Sciatic nerve (tissue), 2 donors: Measurements from ENCODE around the gene IQSEC1. TPM values are rescaled to one million over a fixed set of nuclear protein-coding genes. Genes with fewer than 3 reads are reported as not detected.

Source experiments
- ATAC-seq: fragments of 200-7000 bp; cut with Tn5 transposase; one replicate; pipeline ENCODE4 v1.9.1; 2020; ENCODE audit warnings: mild to moderate bottlenecking, moderate library complexity
- DNase-seq: peaks from one replicate; pipeline ENCODE4 v3.0.0-alpha.2; 2020; ENCODE audit warnings: low spot score
- intact Hi-C: fragments of 100-400 bp; cut with DNase I; formaldehyde crosslinking; loops from one replicate; pipeline ENCODE4 v1.14.2; 2022
- total RNA-seq: library from RNA; stranded (reverse); fragmentation: NEBNext Ultra II Directional; extraction: Animal tissue kit (Norgen Biotek cat#: 25700); gene quantifications from one replicate; pipeline ENCODE4 v1.2.1, GENCODE V29; 2021
- donor health status: DM: no; HTN: no; CAD: no.
- donor health status: DM: no; HTN: no; CAD: no.

IQSEC1 gene
- total RNA-seq, 1 donor from 2014 or later = 77.5 TPM

GRCh38 chr3:13074006-13074375, 762 bp upstream of the IQSEC1 start:
- DNase-seq (no peak), ATAC-seq (no peak)
- intact Hi-C loops = no loop called here

DNA sequence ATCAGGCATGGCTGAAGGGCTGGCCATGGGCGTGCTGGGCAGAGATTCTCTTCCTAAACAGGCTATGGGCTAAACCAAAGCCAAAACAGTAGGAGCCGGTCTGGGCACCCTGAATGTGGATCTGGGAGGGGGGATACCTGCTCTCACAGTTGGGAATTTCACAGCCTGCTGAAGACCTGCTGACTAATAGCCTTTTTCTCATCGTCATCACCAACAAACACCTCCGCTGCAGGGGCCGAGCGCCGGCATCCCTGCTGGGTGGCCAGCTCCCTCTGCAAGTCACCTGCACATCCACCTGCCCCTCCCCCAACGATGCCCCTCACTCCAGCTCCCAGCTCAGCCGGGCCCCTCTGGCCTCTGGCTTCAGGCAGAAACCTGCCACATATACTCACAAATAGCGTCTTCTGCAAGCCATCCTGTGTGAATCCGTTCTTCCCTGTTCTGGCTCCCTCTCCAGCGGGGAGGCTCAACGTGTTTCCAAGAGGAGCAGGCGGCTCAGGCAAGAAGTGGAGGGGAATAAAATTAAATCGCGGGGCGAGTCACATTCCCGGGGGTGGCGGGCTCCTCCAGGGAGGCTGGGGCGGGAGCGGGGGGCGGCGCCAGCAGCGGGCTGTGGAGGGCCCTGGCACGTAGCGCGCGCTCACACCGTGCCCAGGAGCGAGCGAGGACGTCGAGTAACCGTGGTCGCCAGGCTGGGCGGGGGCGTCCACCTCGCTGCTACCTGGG, 466 bp downstream of the IQSEC1 start:
- intact Hi-C loops = no loop called here
- DNase-seq (no peak), ATAC-seq (no peak)

DNA sequence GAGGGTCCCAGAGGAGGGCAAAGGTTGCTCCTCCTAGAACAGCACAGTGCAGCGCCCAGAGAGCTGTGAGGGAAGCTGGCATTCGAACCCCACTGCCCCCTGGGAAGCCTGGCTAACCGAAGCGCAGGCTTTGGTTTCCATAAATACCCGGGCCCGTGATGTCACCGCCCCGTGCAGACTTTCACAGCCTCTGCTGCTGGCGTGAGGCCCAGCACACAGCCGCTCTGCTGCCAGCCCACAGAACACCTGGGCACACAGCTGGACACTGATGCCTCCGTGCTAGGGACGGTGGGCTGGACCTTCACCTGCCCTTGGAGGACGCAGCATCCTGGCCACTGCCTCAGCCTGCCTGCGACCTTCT, 1.0 kb downstream of the IQSEC1 start:
- no peak for DNase-seq
- intact Hi-C loops = no loop called here
- ATAC-seq = no peak

DNA sequence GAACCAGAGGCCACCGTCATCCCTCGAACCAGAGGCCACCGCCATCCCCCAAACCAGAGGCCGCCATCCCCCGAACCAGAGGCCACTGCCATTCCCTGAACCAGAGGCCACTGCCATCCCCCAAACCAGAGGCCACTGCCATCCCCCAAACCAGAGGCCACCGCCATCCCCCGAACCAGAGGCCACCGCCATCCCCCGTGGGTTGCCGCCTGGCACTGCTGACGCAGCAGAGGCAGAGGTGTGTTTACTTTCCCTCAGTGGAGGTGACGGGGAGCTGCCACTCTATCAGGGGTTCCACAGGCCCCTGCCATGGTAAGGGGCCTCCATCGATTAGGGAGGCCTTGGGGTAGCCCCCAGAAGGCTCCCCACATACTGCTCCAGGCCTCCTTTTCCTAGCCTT, 1.5 kb downstream of the IQSEC1 start:
- intact Hi-C loops = no loop called here
- ATAC-seq = no peak
- DNase-seq = no peak

DNA sequence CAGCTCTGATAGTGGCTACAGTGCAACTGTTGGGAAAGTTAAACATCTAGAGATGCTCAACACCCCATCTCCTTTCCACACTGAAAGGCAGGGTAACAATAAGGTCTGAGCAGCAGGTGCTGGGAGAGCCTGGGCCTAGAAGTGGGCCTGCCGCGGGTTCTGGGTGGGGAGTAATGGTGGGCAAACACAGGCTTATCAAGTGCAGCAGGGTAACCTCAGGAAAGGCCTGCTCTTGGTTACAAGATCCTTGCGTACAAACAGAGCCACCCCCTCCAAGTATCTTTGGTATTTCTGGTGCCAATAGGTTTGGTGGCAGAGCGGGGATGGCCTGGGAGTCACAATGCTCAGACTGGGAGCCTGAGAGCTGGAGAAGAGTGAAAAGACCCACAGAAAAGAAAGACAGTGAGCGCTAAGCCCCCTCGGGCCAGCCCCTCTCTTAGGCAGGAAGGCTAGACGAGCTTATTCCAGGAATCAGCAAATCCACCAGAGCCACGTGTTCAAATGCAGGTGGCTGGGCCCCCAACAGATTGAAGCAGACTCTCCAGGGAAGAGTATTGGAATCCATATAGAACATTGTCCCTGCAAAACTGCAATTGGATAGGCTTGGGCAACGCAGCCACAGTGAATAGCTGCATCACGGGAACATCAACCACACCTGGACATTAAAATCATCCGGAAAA, 2.7 kb downstream of the IQSEC1 start:
- DNase-seq (no peak), ATAC-seq (no peak)
- intact Hi-C loops = no loop called here

DNA sequence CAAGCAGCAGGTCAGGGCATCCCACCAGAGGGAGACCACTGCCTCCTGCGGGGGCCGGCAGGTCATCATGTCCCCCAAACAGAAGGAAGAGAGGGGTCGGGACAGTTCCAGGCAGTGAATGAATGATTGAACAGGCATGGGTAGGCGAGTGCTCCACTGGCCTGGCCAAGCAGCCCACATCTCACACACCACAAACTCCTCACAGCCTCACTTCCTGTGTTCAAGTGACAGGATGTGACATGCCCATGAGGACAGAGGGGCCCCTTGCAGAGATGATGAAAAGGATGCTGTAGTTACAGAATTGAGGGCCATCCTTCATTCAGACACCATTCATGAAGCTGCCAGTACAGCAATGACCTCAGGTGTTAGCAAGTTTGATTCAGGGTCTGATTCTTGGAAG, 3.7 kb downstream of the IQSEC1 start:
- ATAC-seq = no peak
- DNase-seq = no peak
- intact Hi-C loops = no loop called here

GRCh38 chr3:13068269-13069010, 4.8 kb downstream of the IQSEC1 start:
- no peak for ATAC-seq
- no peak for DNase-seq
- intact Hi-C loops = no loop called here

GRCh38 chr3:13067778-13068177, 5.5 kb downstream of the IQSEC1 start:
- intact Hi-C loops = no loop called here
- ATAC-seq (no peak), DNase-seq (no peak)

DNA sequence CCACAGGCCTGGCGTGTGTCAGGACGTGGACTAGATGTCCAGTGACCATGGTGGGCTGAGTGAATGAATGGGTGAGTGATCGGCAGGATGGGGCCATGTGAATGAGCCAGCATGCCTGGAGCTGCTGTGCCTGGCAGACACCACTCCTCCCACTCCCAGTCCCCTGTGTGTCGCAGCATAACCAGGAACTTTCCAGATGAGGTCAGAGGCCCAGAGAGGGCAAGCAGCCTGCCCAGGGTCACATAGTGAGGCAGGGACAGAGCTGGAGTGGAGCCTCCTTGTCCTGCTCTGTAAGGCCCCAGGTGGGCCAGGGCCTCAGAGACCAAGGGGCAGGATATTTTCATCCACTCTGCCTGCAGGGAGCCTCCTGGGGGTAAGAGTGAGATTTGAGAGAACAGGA, 6.4 kb downstream of the IQSEC1 start:
- DNase-seq = no peak
- intact Hi-C loops = no loop called here
- ATAC-seq = no peak

GRCh38 chr3:13066236-13066635, 7.0 kb downstream of the IQSEC1 start:
- intact Hi-C loops = no loop called here
- no peak for DNase-seq
- ATAC-seq = no peak

DNA sequence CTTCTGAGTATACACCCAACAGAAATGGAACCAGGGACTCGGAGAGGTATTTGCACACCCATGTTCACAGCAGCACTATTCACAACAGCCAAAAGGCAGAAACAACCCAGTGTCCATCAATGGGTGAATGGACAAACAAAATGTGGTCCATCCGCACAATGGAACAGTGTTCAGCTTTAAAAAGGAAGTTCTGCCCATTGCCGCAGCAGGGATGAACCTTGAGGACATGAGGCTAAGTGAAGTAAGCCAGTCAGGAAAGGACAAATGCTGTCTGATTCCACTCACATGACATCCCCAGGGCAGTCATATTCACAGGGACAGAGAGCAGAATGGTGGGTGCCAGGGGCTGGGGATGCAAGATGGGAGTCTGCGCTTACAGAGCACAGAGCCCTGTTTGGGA, 7.5 kb downstream of the IQSEC1 start:
- ATAC-seq (no peak), DNase-seq (no peak)
- intact Hi-C loops = no loop called here

GRCh38 chr3:13064964-13065363, 8.3 kb downstream of the IQSEC1 start:
- no peak for DNase-seq
- intact Hi-C loops = no loop called here
- ATAC-seq = no peak

DNA sequence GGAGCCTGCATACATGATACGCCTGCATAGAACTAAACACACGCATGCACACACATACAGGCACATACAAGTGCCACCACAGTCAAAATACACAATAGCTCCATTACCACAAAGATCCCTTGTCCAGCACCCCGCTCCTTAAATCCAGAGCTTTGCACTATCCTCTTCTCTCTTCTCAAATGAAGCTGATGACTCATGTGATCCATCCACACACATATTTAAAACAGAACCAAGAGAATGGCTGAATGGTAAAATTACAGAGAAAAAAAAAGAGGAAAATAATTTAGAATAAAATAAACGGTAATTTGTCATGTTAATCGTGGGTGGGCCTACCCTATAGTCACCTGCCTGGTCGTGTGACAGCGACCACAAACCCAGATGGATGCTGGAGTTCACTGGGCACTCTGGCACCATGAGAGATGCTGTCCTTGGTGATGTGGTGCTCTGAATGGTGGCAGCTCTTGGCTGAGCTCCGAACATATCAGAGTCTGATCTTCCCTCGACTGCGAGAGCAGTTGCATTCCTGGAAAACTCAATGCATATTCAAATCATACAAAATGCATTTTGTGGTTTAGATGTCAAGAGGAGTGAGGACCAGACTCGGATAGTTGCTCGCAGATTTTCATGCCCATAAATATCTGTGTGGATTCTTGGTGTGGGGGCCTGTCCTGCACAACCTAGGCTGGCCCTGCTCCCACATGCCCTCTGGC, 8.9 kb downstream of the IQSEC1 start:
- ATAC-seq (no peak), DNase-seq (no peak)
- intact Hi-C loops = no loop called here

DNA sequence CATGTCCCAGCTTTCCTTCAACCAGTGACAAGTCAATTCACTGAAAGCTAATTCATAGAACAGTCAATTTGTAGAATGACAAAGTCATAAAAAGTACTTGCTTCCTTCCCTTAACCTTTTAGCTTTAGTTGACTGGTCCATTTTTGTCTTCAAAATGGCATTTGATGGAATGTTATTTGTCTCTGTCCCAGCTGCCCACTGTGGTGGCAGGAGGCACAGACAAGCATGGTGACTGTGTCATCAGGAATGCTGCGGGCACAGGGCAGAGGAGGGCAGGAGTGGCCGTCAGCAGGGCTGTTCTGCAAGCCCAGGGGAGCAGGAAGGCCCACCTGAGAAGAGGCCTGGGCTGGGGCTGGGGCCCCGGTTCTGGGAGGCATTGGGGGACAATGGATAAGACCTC, 10.0 kb downstream of the IQSEC1 start:
- DNase-seq (no peak), ATAC-seq (no peak)
- intact Hi-C loops = no loop called here

- no peak for DNase-seq
- ATAC-seq = no peak
- intact Hi-C loops = no loop called here
Observed at GRCh38 chr3:13062647-13063046, 10.6 kb downstream of the IQSEC1 start.

GRCh38 chr3:13060341-13060910, 12.8 kb downstream of the IQSEC1 start:
- ATAC-seq (no peak), DNase-seq (no peak)
- intact Hi-C loops = no loop called here

DNA sequence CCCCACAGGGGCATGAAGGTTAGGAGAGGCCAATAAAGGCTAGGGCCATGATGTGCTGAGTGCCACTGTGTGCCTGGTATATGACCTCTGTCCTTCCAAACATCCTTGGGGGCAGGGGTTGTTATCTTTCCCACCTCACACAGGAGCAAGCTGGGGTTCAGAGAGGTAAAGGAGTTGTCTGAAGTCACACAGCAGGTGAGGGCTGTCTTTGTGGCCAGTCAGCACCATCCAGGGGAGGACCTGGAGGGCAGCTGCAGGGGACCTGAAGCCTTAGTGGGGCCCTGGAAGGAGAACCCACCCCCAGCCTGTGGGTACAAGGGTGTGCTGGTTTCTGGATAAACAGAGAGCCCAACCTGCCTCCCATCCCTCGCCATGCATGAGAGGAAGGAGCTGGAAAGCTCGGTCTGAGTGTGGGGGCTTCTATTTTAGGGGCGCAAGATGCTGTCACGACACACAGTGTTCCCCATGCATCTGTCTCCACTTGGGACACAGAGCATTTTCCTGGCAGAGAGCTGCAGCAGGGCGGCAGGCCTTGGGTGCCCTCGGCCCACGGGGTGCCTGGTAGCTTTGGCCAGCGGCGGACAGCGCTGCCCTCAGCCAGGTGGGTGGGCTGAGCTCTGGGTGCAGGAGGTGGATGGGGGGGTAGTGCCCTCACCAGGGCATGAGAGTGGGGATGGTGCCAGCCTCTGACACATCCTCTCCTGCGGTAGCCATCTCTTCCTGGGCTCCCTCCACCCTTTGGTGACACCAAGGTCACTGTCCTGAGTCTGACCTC, 14.7 kb downstream of the IQSEC1 start:
- ATAC-seq (no peak), DNase-seq (no peak)
- intact Hi-C loops = no loop called here

- DNase-seq = no peak
- intact Hi-C loops = no loop called here
- no peak for ATAC-seq
Observed at GRCh38 chr3:13057282-13058040, 15.8 kb downstream of the IQSEC1 start.
